ENCODE measurements around the gene FGGY.

Gene FGGY

GRCh38 chr1:59766227-59766855 lies 469.4 kb downstream of the FGGY start:
- no peak overlapping the region for H3K4me3 ChIP-seq (ENCODE audit: low read length)
- peak; percentile 9 for DNase-seq (ENCODE audit: low read depth)
- TF ChIP-seq CTCF (conservative IDR thresholded peaks at IDR 0.05; ENCODE audit: low read length) = no peak

- H3K4me3 ChIP-seq (ENCODE audit: low read length) = no peak overlapping the region
- DNase-seq (ENCODE audit: low read depth) = peak; percentile 43
- no peak for TF ChIP-seq CTCF (conservative IDR thresholded peaks at IDR 0.05; ENCODE audit: low read length)
These were observed 470.2 kb downstream of the FGGY start for GRCh38 chr1:59767119-59767518.

- no peak for TF ChIP-seq CTCF (conservative IDR thresholded peaks at IDR 0.05; ENCODE audit: low read length)
- no peak overlapping the region for H3K4me3 ChIP-seq (ENCODE audit: low read length)
- DNase-seq (ENCODE audit: low read depth) = no peak
These were observed 472.2 kb downstream of the FGGY start for GRCh38 chr1:59768792-59769735.

GRCh38 chr1:59769736-59770095 lies 472.8 kb downstream of the FGGY start:
- DNase-seq (ENCODE audit: low read depth) = no peak
- no peak overlapping the region for H3K4me3 ChIP-seq (ENCODE audit: low read length)
- TF ChIP-seq CTCF (conservative IDR thresholded peaks at IDR 0.05; ENCODE audit: low read length) = no peak

GRCh38 chr1:59771361-59771760 lies 474.5 kb downstream of the FGGY start:
- no peak for TF ChIP-seq CTCF (conservative IDR thresholded peaks at IDR 0.05; ENCODE audit: low read length)
- H3K4me3 ChIP-seq (ENCODE audit: low read length) = no peak overlapping the region
- DNase-seq (ENCODE audit: low read depth) = no peak

- no peak for DNase-seq (ENCODE audit: low read depth)
- no peak for TF ChIP-seq CTCF (conservative IDR thresholded peaks at IDR 0.05; ENCODE audit: low read length)
- H3K4me3 ChIP-seq (ENCODE audit: low read length) = no peak overlapping the region
These were observed 478.6 kb downstream of the FGGY start for GRCh38 chr1:59775480-59775879.

All from AG10803 (cell line).